Endothelial cell of umbilical vein (primary cell): ENCODE results near the gene DCHS2. TPM values are rescaled to one million over a fixed set of nuclear protein-coding genes. Genes with fewer than 3 reads are reported as not detected.

ENCODE experiments used
- BruUV-seq: library from RNA; stranded (reverse); fragments of 400-500 nt; replicated peaks from 2 replicates; lab custom pipeline; 2021; lab: Mats Ljungman, UMichigan
- CTCF ChIA-PET: fragments of 300-600, 350-600 bp; sonication (Branson Sonifier 250); formaldehyde crosslinking; loops from one replicate; lab custom pipeline; 2021; ENCODE audit warnings: antibody characterized with exemption, inconsistent platforms; lab: Charles Lee
- POLR2A ChIA-PET: fragments of 300-600, 350-600 bp; sonication (Branson Sonifier 250); formaldehyde crosslinking; loops from one replicate; lab custom pipeline; 2021; ENCODE audit warnings: antibody characterized with exemption, inconsistent platforms; lab: Charles Lee
- DNase-seq: peaks from one replicate; pipeline ENCODE4 v3.0.0-alpha.2; 2011; ENCODE audit warnings: low read depth, low spot score
- FAIRE-seq: peaks from 2 replicates; lab custom pipeline; 2011; peaks lifted over from hg19 to GRCh38; lab: Jason Lieb, UNC
- H2AFZ ChIP-seq: 2 replicates; pipeline ENCODE4 v1.6.0; 2012; ENCODE audit warnings: low read depth, low read length, control low read depth, inconsistent platforms
- H3K27ac ChIP-seq: 2 replicates; pipeline ENCODE4 v1.5.1; 2011; ENCODE audit warnings: low read depth, mild to moderate bottlenecking, control low read depth, low read length, moderate library complexity; ENCODE audit not compliant: insufficient read depth
- H3K27me3 ChIP-seq, 2 experiments: 2 replicates each; pipeline versions ENCODE4 v1.6.0 to v1.6.1; 2011; ENCODE audit warnings: low read length in 2 of 2, mixed read lengths in 1 of 2; ENCODE audit not compliant: control insufficient read depth in 2 of 2, insufficient read depth in 2 of 2
- H3K36me3 ChIP-seq, 2 experiments: 2 replicates in 1 of 2; 3 replicates in 1 of 2; pipeline ENCODE4 v1.5.1; 2011; ENCODE audit warnings: low read length in 2 of 2, mild to moderate bottlenecking in 1 of 2, moderate library complexity in 1 of 2; ENCODE audit not compliant: control insufficient read depth in 2 of 2, insufficient read depth in 2 of 2; ENCODE audit errors: extremely low read depth in 1 of 2
- H3K4me1 ChIP-seq: 3 replicates; pipeline ENCODE4 v1.5.1; 2011; ENCODE audit warnings: mild to moderate bottlenecking, low read length; ENCODE audit not compliant: control insufficient read depth, insufficient read depth; ENCODE audit errors: extremely low read depth
- H3K4me2 ChIP-seq: 2 replicates; pipeline ENCODE4 v1.6.1; 2011; ENCODE audit warnings: low read length, control low read depth, mixed read lengths; ENCODE audit not compliant: insufficient read depth
- H3K4me3 ChIP-seq, 3 experiments: fragments of 200-600 bp in 1 of 3; sonication (generic), shearing (Covaris generic) in 1 of 3; replicated peaks in 1 of 3; 2 replicates each; pipeline ENCODE4 v1.5.1; 2011 to 2016; ENCODE audit warnings: control low read depth in 3 of 3, low read length in 3 of 3, mild to moderate bottlenecking in 2 of 3, inconsistent platforms in 1 of 3, low read depth in 1 of 3, moderate library complexity in 1 of 3; ENCODE audit not compliant: insufficient read depth in 1 of 3
- H3K79me2 ChIP-seq: 2 replicates; pipeline ENCODE4 v1.6.0; 2012; ENCODE audit warnings: low read length, inconsistent platforms; ENCODE audit not compliant: control insufficient read depth, insufficient read depth
- H3K9ac ChIP-seq: replicated peaks from 2 replicates; pipeline ENCODE3; 2011; ENCODE audit warnings: low read length, control low read depth; ENCODE audit not compliant: insufficient read depth; ENCODE audit errors: extremely low read depth
- H3K9me1 ChIP-seq: replicated peaks from 3 replicates; pipeline ENCODE4 v1.6.0; 2011; ENCODE audit warnings: mild to moderate bottlenecking, low read length; ENCODE audit not compliant: control insufficient read depth, insufficient read depth; ENCODE audit errors: extremely low read depth
- H3K9me3 ChIP-seq: replicated peaks from 2 replicates; pipeline ENCODE4 v1.5.1; 2012; ENCODE audit warnings: low read length, inconsistent platforms; ENCODE audit not compliant: control insufficient read depth, insufficient read depth
- H4K20me1 ChIP-seq: replicated peaks from 2 replicates; pipeline ENCODE3; 2011; ENCODE audit warnings: mild to moderate bottlenecking, low read length; ENCODE audit not compliant: control insufficient read depth, insufficient read depth; ENCODE audit errors: extremely low read depth
- CTCF ChIP-seq, 2 donors: IDR thresholded peaks; 1 replicate in 1 of 2; 2 replicates in 1 of 2; pipeline ENCODE4 v1.5.1; 2011; ENCODE audit warnings: low read length in 2 of 2, mild to moderate bottlenecking in 2 of 2, moderate library complexity in 2 of 2, control low read depth in 1 of 2, inconsistent platforms in 1 of 2, low read depth in 1 of 2; ENCODE audit not compliant: insufficient read depth in 1 of 2; ENCODE audit errors: extremely low read depth in 1 of 2
- EZH2 ChIP-seq: IDR thresholded peaks from 2 replicates; pipeline ENCODE4 v1.6.1; 2012; ENCODE audit warnings: borderline replicate concordance, low read depth, mild to moderate bottlenecking, moderate library complexity, low read length, inconsistent platforms; ENCODE audit not compliant: severe bottlenecking
- FOS ChIP-seq: IDR thresholded peaks from 2 replicates; pipeline ENCODE4 v1.6.1; 2011; ENCODE audit warnings: mild to moderate bottlenecking, low read length, moderate library complexity, borderline replicate concordance; ENCODE audit not compliant: insufficient read depth
- GATA2 ChIP-seq: IDR thresholded peaks from 2 replicates; pipeline ENCODE4 v1.7.0; 2011; ENCODE audit warnings: low read depth, mild to moderate bottlenecking, moderate library complexity, mixed read lengths, low read length; ENCODE audit not compliant: insufficient read length, insufficient read depth
- JUN ChIP-seq: IDR thresholded peaks from 2 replicates; pipeline ENCODE4 v1.6.1; 2011; ENCODE audit warnings: borderline replicate concordance, low read depth; ENCODE audit not compliant: insufficient read length, insufficient read depth
- MYC ChIP-seq: IDR thresholded peaks from one replicate; pipeline ENCODE4 v1.6.1; 2011; ENCODE audit warnings: mild to moderate bottlenecking, low read depth, low read length
- POLR2A ChIP-seq: IDR thresholded peaks from 2 replicates; pipeline ENCODE4 v1.6.1; 2012; ENCODE audit warnings: low read depth, mild to moderate bottlenecking, control low read depth, low read length
- POLR2AphosphoS5 ChIP-seq: IDR thresholded peaks from 2 replicates; pipeline ENCODE4 v1.6.1; 2012; ENCODE audit warnings: low read depth, mild to moderate bottlenecking, control low read depth, low read length, moderate library complexity; ENCODE audit not compliant: insufficient read depth
- dilution Hi-C: fragments of 300-500 bp; cut with MboI; formaldehyde crosslinking; loops from one replicate; pipeline ENCODE4 v1.15.0; 2019; ENCODE audit warnings: low sequenced_read_pairs; ENCODE audit not compliant: extremely low pct_ligation_motif_present
- intact Hi-C: fragments of 100-400 bp; cut with micrococcal nuclease; formaldehyde crosslinking; loops from one replicate; pipeline ENCODE4 v1.10.0; 2022
- polyA plus RNA-seq, 4 experiments: library from polyadenylated mRNA; depleted of rRNA in 3 of 4; stranded (reverse) in 3 of 4; unstranded in 1 of 4; fragments of >200 nt; gene quantifications; 2 replicates each; pipeline versions ENCODE4 v1.2.1 to v1.2.3, GENCODE V29; 2011 to 2012; ENCODE audit warnings: missing spikeins in 1 of 4
- total RNA-seq: library from RNA; stranded (reverse); gene quantifications from 2 replicates; pipeline ENCODE4 v1.2.3, GENCODE V29; 2021
- TF ChIP-seq, protein P1 (sequence below): IDR thresholded peaks from 2 replicates; pipeline ENCODE4 v1.6.1; 2011; ENCODE audit not compliant: insufficient read depth, insufficient read length

Gene DCHS2
- total and polyA plus RNA-seq, 2 donors (not counting 3 experiments of a cell fraction or from before 2014, with no cell fraction given), result not detected

GRCh38 chr4:154406018-154406795 is 85.4 kb downstream of the DCHS2 start:
- intact Hi-C loops, result no loop called here
- no peak for FAIRE-seq
- Histone ChIP-seq H3K36me3 (no peaks in the 10 kb centered on the region), H4K20me1 (no peaks in the 10 kb centered on the region), H2AFZ (no peak overlapping the region), H3K4me2 (no peak overlapping the region), H3K27ac (no peak overlapping the region), H3K9me3 (no peaks in the 10 kb centered on the region), H3K9me1 (no peaks in the 10 kb centered on the region), H3K4me1 (no peaks in the 10 kb centered on the region), H3K9ac (no peak overlapping the region), H3K79me2 (no peaks in the 10 kb centered on the region), H3K27me3 (no peaks in the 10 kb centered on the region), H3K4me3 (no peak overlapping the region)
- dilution Hi-C loops, result no loop called here
- ChIA-PET CTCF (no interaction called here), POLR2A (no interaction called here)
- DNase-seq, result no peak
- no TSS peak for BruUV-seq
- TF ChIP-seq GATA2, result no peak
- TF ChIP-seq FOS, result no peak
- no peak for TF ChIP-seq JUN
- TF ChIP-seq, protein P1, sequence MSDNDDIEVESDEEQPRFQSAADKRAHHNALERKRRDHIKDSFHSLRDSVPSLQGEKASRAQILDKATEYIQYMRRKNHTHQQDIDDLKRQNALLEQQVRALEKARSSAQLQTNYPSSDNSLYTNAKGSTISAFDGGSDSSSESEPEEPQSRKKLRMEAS, result no peak
- no peak for TF ChIP-seq POLR2A
- TF ChIP-seq CTCF (IDR thresholded peaks at IDR 0.05; ENCODE audit: extremely low read depth in 1 of 2, insufficient read depth in 1 of 2, low read depth in 1 of 2, low read length in 2 of 2), result no peak
- TF ChIP-seq MYC, result no peak
- TF ChIP-seq POLR2AphosphoS5, result no peak
- TF ChIP-seq EZH2, result no peak
